ENCODE measurements around the gene GPER1. TPM values are rescaled to one million over a fixed set of nuclear protein-coding genes. Genes with fewer than 3 reads are reported as not detected.

The GPER1 gene
- total RNA-seq, 4 donors from 2014 or later: 7.1 to 20.2 (median 7.8) TPM

DNA sequence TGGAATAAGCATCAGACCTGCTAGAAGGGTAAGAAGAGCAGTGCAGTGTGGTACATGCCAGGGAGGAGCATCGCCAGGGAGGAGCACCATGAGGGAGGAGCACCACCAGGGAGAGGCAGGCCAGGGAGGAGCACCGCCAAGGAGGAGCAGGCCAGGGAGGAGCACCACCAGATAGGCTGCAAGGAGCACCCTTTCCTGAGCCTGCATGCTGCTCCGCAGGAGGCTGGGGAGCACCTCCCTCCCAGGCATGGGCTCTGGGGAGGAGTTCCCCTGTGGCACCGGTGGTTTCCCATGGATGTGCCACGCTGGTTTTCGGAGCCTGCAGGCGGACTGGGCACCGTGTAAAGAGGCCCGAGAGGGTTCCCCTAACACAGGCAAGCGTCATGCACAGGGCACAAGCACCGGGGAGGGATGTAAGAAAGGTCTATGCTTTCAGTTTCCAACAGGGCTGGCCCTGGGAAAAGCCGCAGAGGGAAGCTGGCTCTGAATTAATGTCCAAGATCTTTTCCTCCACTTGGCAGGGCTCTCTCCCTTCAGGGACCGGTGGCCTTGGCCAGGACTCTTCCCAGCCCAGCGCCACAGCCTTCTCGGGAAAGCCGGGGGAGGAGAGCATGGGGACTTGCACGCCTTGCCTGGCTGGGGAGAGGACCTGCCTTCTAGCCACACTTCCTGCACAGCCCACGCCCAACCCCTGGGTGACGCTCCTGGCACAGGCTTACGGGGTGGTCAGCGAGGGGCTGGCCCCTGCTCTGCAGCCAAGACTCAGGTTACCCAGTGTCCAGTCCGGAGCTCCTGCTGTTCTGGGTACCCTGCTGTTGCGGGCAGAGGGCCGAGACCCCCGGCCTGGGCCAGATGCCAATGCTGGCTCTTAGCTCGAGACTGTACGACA lies 11.5 kb upstream of the GPER1 start:
- Histone ChIP-seq H3K4me3 (no peak overlapping the region), H3K27ac (peak overlapping the region in 2 of 4 donors; percentile 31 to 55), H3K4me1 (peaks cover 0 to 28% (median 0%) of the 10 kb centered on the region in 3 donors), H3K9me3 (no peaks in the 10 kb centered on the region), H3K27me3 (no peaks in the 10 kb centered on the region), H3K36me3 (no peaks in the 10 kb centered on the region)
- WGBS, 2 donors (ENCODE audit: low coverage in 1 of 2): 63 to 85% methylated on average over 5 of the region's 27 CpGs
- peak; percentile 29 for ATAC-seq
- TF ChIP-seq POLR2A (IDR thresholded peaks at IDR 0.05): no peak
- no peak for TF ChIP-seq POLR2AphosphoS5 (IDR thresholded peaks at IDR 0.05)
- TF ChIP-seq EP300 (IDR thresholded peaks at IDR 0.05): no peak
- TF ChIP-seq, protein P1, sequence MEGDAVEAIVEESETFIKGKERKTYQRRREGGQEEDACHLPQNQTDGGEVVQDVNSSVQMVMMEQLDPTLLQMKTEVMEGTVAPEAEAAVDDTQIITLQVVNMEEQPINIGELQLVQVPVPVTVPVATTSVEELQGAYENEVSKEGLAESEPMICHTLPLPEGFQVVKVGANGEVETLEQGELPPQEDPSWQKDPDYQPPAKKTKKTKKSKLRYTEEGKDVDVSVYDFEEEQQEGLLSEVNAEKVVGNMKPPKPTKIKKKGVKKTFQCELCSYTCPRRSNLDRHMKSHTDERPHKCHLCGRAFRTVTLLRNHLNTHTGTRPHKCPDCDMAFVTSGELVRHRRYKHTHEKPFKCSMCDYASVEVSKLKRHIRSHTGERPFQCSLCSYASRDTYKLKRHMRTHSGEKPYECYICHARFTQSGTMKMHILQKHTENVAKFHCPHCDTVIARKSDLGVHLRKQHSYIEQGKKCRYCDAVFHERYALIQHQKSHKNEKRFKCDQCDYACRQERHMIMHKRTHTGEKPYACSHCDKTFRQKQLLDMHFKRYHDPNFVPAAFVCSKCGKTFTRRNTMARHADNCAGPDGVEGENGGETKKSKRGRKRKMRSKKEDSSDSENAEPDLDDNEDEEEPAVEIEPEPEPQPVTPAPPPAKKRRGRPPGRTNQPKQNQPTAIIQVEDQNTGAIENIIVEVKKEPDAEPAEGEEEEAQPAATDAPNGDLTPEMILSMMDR (IDR thresholded peaks at IDR 0.05): no peak

DNA sequence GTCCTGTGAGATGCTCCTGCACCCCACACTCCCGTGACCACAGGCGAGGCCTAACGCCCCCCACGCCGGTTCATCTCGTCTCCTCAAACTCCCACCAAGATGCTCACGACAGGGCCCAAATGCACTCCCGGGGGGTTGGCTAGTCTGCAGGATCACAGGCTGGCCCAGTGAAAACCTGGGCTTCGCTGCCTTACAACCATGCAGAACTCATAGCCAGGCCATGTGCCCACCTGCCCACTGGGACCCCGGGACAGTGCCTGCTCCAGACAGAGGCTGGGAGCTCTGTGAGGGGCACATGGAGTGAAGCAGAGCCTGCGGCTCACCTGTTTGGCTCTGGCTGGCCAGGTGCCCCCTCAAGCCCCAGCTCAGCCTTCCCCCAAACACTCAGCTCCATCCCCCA lies 9.4 kb upstream of the GPER1 start:
- Histone ChIP-seq H3K4me3 (no peak overlapping the region), H3K9me3 (no peaks in the 10 kb centered on the region), H3K27ac (peak overlapping the region in 1 of 4 donors; percentile 55), H3K27me3 (no peaks in the 10 kb centered on the region), H3K4me1 (peaks cover 0 to 39% (median 0%) of the 10 kb centered on the region in 3 donors), H3K36me3 (no peaks in the 10 kb centered on the region)
- WGBS, 2 donors (ENCODE audit: low coverage in 1 of 2): no CpG with 5 or more reads among the region's 11 CpGs
- TF ChIP-seq, protein P1 (IDR thresholded peaks at IDR 0.05): no peak
- TF ChIP-seq EP300 (IDR thresholded peaks at IDR 0.05): no peak
- no peak for TF ChIP-seq POLR2A (IDR thresholded peaks at IDR 0.05)
- no peak for TF ChIP-seq POLR2AphosphoS5 (IDR thresholded peaks at IDR 0.05)
- ATAC-seq: no peak

DNA sequence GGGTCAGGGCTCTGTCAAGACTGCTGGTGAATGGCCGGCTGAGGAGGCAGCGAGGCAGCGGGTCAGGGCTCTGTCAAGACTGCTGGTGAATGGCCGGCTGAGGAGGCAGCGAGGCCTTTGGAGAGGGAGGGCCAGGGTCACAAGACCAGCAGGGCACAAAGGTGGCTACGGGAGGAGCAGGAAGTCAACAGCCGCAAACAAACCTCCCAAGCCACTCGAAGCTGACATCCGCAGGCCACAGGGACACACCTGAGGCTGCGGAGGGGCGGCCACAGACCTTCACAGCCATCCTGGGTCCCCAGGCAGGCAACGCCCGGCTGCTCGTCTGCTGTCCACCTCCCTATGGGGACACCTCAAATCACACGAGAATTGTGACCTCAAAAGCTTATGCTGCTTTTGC lies 8.9 kb upstream of the GPER1 start:
- Histone ChIP-seq H3K36me3 (no peaks in the 10 kb centered on the region), H3K4me1 (peaks cover 0 to 38% (median 0%) of the 10 kb centered on the region in 3 donors), H3K27ac (no peak overlapping the region), H3K27me3 (no peaks in the 10 kb centered on the region), H3K9me3 (no peaks in the 10 kb centered on the region), H3K4me3 (no peak overlapping the region)
- 100% methylated on average over 1 of the region's 15 CpGs; no CpG with 5 or more reads in 1 of the 2 donors for WGBS, 2 donors (ENCODE audit: low coverage in 1 of 2)
- no peak for TF ChIP-seq EP300 (IDR thresholded peaks at IDR 0.05)
- TF ChIP-seq POLR2AphosphoS5 (IDR thresholded peaks at IDR 0.05): no peak
- TF ChIP-seq, protein P1 (IDR thresholded peaks at IDR 0.05): no peak
- TF ChIP-seq POLR2A (IDR thresholded peaks at IDR 0.05): no peak
- ATAC-seq: no peak

DNA sequence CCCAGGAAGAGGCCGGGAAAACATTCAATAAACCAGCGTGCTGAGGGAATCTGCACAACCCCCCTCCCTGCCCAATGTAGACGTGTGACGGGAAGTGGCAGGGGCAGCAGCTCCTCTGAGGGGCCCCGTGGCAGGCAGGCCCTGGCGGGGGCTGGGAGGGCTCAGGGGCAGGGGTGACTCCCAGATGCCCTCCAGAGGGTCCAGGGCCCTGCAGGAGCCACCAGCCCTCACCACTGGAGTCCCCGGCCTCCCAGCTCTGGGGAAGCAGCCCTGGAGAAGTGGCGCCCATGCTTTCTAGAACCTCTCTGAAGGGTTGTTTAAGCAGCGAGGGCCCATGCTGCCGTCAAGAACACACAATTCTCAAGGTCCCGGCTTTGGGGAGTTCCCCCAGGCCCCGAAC lies 8.4 kb upstream of the GPER1 start:
- Histone ChIP-seq H3K27me3 (no peaks in the 10 kb centered on the region), H3K36me3 (no peaks in the 10 kb centered on the region), H3K9me3 (no peaks in the 10 kb centered on the region), H3K27ac (no peak overlapping the region), H3K4me3 (no peak overlapping the region), H3K4me1 (peaks cover 0 to 38% (median 0%) of the 10 kb centered on the region in 3 donors)
- no peak for ATAC-seq
- TF ChIP-seq POLR2A (IDR thresholded peaks at IDR 0.05) (no peak), EP300 (IDR thresholded peaks at IDR 0.05) (no peak), POLR2AphosphoS5 (IDR thresholded peaks at IDR 0.05) (no peak)
- TF ChIP-seq, protein P1 (IDR thresholded peaks at IDR 0.05): no peak
- WGBS, 2 donors (ENCODE audit: low coverage in 1 of 2): 80 to 100% methylated on average over 4 to 7 of the region's 12 CpGs
